ENCODE results near the gene CCDC192. TPM values are rescaled to one million over a fixed set of nuclear protein-coding genes. Genes with fewer than 3 reads are reported as not detected.

CCDC192 gene
- total and polyA plus RNA-seq, 10 of the 15 experiments (the other 5 are each of a cell fraction or from before 2014, with no cell fraction given): 0.20 to 0.79 (median 0.32) TPM; not detected in 4

DNA sequence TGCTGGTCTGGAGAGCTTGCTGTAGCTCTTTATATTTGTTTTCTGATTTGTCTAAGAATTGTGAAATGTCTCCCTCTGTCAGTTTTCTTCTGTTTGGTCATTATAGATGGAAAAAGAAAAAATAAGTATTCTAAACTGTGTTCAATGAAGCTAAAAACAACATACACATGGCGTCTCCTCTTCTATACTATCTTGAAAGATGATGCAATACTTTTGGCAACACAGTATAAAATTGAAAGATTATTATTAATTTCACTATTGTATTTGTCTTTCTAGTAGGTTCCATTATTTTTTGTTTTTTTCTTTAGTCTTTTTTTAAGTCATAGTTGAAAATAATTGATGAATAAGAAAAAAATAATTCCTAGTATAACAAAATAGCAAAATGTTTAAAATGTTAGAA, 22.5 kb downstream of the CCDC192 start:
- in situ Hi-C loops (cut with MboI) (no loop called here), intact Hi-C loops (cut with micrococcal nuclease; ENCODE audit: unreplicated experiment) (no loop called here)
- ATAC-seq (no peak), FAIRE-seq (no peak), DNase-seq (ENCODE audit: low read depth, low spot score) (no peak)
- Histone ChIP-seq H3K4me3 (no peak overlapping the region), H3K4me2 (ENCODE audit: control insufficient read depth, insufficient read depth) (no peak overlapping the region), H3K79me2 (ENCODE audit: control insufficient read depth, insufficient read depth, low read length) (no peaks in the 10 kb centered on the region), H3K4me1 (ENCODE audit: control insufficient read depth, insufficient read depth, low read length) (no peaks in the 10 kb centered on the region), H3K27ac (ENCODE audit: control insufficient read depth, insufficient read depth) (no peak overlapping the region), H2AFZ (ENCODE audit: control insufficient read depth, low read depth, low read length) (no peak overlapping the region), H4K20me1 (ENCODE audit: control insufficient read depth, insufficient read depth) (no peaks in the 10 kb centered on the region), H3K36me3 (ENCODE audit: control insufficient read depth in 2 of 2, insufficient read depth in 2 of 2, low read length in 1 of 2) (no peaks in the 10 kb centered on the region), H3K9ac (ENCODE audit: control insufficient read depth, insufficient read depth, low read length) (no peak overlapping the region), H3K27me3 (replicated peaks in 1 of 2; ENCODE audit: control insufficient read depth in 2 of 2, insufficient read depth in 2 of 2, low read length in 1 of 2) (no peaks in the 10 kb centered on the region), H3K9me3 (replicated peaks; ENCODE audit: control insufficient read depth, insufficient read depth, low read length) (no peaks in the 10 kb centered on the region)
- POLR2A ChIA-PET: no interaction called here
- TF ChIP-seq FOXK2 (IDR thresholded peaks at IDR 0.05): no peak
- TF ChIP-seq BHLHE40 (IDR thresholded peaks at IDR 0.05; ENCODE audit: borderline replicate concordance in 1 of 2, low read depth in 2 of 2, low read length in 1 of 2): no peak
- TF ChIP-seq, protein P1, sequence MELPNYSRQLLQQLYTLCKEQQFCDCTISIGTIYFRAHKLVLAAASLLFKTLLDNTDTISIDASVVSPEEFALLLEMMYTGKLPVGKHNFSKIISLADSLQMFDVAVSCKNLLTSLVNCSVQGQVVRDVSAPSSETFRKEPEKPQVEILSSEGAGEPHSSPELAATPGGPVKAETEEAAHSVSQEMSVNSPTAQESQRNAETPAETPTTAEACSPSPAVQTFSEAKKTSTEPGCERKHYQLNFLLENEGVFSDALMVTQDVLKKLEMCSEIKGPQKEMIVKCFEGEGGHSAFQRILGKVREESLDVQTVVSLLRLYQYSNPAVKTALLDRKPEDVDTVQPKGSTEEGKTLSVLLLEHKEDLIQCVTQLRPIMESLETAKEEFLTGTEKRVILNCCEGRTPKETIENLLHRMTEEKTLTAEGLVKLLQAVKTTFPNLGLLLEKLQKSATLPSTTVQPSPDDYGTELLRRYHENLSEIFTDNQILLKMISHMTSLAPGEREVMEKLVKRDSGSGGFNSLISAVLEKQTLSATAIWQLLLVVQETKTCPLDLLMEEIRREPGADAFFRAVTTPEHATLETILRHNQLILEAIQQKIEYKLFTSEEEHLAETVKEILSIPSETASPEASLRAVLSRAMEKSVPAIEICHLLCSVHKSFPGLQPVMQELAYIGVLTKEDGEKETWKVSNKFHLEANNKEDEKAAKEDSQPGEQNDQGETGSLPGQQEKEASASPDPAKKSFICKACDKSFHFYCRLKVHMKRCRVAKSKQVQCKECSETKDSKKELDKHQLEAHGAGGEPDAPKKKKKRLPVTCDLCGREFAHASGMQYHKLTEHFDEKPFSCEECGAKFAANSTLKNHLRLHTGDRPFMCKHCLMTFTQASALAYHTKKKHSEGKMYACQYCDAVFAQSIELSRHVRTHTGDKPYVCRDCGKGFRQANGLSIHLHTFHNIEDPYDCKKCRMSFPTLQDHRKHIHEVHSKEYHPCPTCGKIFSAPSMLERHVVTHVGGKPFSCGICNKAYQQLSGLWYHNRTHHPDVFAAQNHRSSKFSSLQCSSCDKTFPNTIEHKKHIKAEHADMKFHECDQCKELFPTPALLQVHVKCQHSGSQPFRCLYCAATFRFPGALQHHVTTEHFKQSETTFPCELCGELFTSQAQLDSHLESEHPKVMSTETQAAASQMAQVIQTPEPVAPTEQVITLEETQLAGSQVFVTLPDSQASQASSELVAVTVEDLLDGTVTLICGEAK (IDR thresholded peaks at IDR 0.05; ENCODE audit: borderline replicate concordance): no peak
- TF ChIP-seq SREBF1 (IDR thresholded peaks at IDR 0.05; ENCODE audit: low read length): no peak
- TF ChIP-seq RCOR1 (conservative IDR thresholded peaks at IDR 0.05; ENCODE audit: low read depth, low read length): no peak
- TF ChIP-seq, protein P2, sequence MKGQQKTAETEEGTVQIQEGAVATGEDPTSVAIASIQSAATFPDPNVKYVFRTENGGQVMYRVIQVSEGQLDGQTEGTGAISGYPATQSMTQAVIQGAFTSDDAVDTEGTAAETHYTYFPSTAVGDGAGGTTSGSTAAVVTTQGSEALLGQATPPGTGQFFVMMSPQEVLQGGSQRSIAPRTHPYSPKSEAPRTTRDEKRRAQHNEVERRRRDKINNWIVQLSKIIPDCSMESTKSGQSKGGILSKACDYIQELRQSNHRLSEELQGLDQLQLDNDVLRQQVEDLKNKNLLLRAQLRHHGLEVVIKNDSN (IDR thresholded peaks at IDR 0.05; ENCODE audit: borderline replicate concordance, extremely low read length, insufficient read depth, low read depth, low read length): no peak
- no peak for TF ChIP-seq EED (IDR thresholded peaks at IDR 0.05; ENCODE audit: low read depth)
- no peak for TF ChIP-seq TARDBP (IDR thresholded peaks at IDR 0.05; ENCODE audit: borderline replicate concordance)
- TF ChIP-seq, protein P3, sequence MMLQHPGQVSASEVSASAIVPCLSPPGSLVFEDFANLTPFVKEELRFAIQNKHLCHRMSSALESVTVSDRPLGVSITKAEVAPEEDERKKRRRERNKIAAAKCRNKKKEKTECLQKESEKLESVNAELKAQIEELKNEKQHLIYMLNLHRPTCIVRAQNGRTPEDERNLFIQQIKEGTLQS (IDR thresholded peaks at IDR 0.05; ENCODE audit: borderline replicate concordance, extremely low read depth, low read depth, low read length): no peak
- TF ChIP-seq, protein P4, sequence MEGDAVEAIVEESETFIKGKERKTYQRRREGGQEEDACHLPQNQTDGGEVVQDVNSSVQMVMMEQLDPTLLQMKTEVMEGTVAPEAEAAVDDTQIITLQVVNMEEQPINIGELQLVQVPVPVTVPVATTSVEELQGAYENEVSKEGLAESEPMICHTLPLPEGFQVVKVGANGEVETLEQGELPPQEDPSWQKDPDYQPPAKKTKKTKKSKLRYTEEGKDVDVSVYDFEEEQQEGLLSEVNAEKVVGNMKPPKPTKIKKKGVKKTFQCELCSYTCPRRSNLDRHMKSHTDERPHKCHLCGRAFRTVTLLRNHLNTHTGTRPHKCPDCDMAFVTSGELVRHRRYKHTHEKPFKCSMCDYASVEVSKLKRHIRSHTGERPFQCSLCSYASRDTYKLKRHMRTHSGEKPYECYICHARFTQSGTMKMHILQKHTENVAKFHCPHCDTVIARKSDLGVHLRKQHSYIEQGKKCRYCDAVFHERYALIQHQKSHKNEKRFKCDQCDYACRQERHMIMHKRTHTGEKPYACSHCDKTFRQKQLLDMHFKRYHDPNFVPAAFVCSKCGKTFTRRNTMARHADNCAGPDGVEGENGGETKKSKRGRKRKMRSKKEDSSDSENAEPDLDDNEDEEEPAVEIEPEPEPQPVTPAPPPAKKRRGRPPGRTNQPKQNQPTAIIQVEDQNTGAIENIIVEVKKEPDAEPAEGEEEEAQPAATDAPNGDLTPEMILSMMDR (IDR thresholded peaks at IDR 0.05 in 2 of 3, conservative IDR thresholded peaks at IDR 0.05 in 1 of 3; ENCODE audit: control insufficient read depth in 2 of 3, extremely low read depth in 1 of 3, insufficient read depth in 1 of 3, low read depth in 3 of 3, low read length in 3 of 3): no peak
- no TSS peak for BruUV-seq (replicated peaks)
- 0% methylated on average over 1 of the region's 1 CpG for WGBS (ENCODE audit: insufficient coverage, insufficient replicate concordance, low lambda C conversion rate, missing lambda C conversion rate)
- CTCF ChIA-PET: interaction anchor here (1.1 kb wide), 1 partner anchor 24 kb away, joined by 4 read pairs; no protein-coding TSS in a partner anchor
- RAD21 ChIA-PET (ENCODE audit: unreplicated experiment): interaction anchor here (0.7 kb wide), 1 partner anchor 161 kb away, joined by 3 read pairs; no protein-coding TSS in a partner anchor
- SMC1A ChIA-PET (ENCODE audit: uncharacterized antibody, unreplicated experiment): interaction anchor here (1.0 kb wide), 1 partner anchor 9 kb away, joined by 3 read pairs; no protein-coding TSS in a partner anchor

Measured in GM12878 (cell line).